Brain pericyte (primary cell): ENCODE results near the gene TFIP11.

ENCODE experiments used
- DNase-seq: peaks from one replicate; pipeline ENCODE4 v3.0.0-alpha.2; 2012; ENCODE audit warnings: low read depth, low spot score

TFIP11 gene

GRCh38 chr22:26508148-26508547, 4.1 kb downstream of the TFIP11 start:
- DNase-seq, result no peak

GRCh38 chr22:26503758-26504157, 8.5 kb downstream of the TFIP11 start:
- no peak for DNase-seq

- DNase-seq, result no peak
Observed at GRCh38 chr22:26502688-26503561, 9.3 kb downstream of the TFIP11 start.

GRCh38 chr22:26501996-26502395, 10.3 kb downstream of the TFIP11 start:
- no peak for DNase-seq

GRCh38 chr22:26499188-26499703, 13.0 kb downstream of the TFIP11 start:
- no peak for DNase-seq

GRCh38 chr22:26496456-26496855, 15.8 kb downstream of the TFIP11 start:
- no peak for DNase-seq

- no peak for DNase-seq
Observed at GRCh38 chr22:26494506-26494905, 17.8 kb downstream of the TFIP11 start.

- no peak for DNase-seq
Observed at GRCh38 chr22:26492220-26492619, 20.1 kb downstream of the TFIP11 start.

GRCh38 chr22:26489447-26490036, 22.7 kb downstream of the TFIP11 start:
- DNase-seq, result no peak

GRCh38 chr22:26487996-26488395, 24.3 kb downstream of the TFIP11 start:
- DNase-seq, result no peak

GRCh38 chr22:26486394-26486793, 25.9 kb downstream of the TFIP11 start:
- DNase-seq, result no peak

- no peak for DNase-seq
Observed at GRCh38 chr22:26485806-26486390, 26.4 kb downstream of the TFIP11 start.

- no peak for DNase-seq
Observed at GRCh38 chr22:26485013-26485412, 27.3 kb downstream of the TFIP11 start.

- no peak for DNase-seq
Observed at GRCh38 chr22:26484360-26484706, 27.9 kb downstream of the TFIP11 start.

- DNase-seq, result peak; percentile 61
Observed at GRCh38 chr22:26483439-26484359, 28.6 kb downstream of the TFIP11 start, which contains the start of the genes HPS4 and SRRD. Gene HPS4 (minus strand): TSS chr22:26483783. CDS start chr22:26481762, 2,021 bp downstream. Gene SRRD (plus strand): TSS chr22:26483877. CDS start chr22:26483891, 14 bp downstream.

- no peak for DNase-seq
Observed at GRCh38 chr22:26483043-26483438, 29.2 kb downstream of the TFIP11 start.

- DNase-seq, result no peak
Observed at GRCh38 chr22:26482161-26482560, 30.1 kb downstream of the TFIP11 start.

- DNase-seq, result no peak
Observed at GRCh38 chr22:26481694-26482093, 30.6 kb downstream of the TFIP11 start.

- DNase-seq, result no peak
Observed at GRCh38 chr22:26481112-26481693, 31.1 kb downstream of the TFIP11 start.

- DNase-seq, result no peak
Observed at GRCh38 chr22:26480611-26480932, 31.7 kb downstream of the TFIP11 start.
